Left lung (tissue), 10 donors: ENCODE measurements around the gene LNX2. TPM values are rescaled to one million over a fixed set of nuclear protein-coding genes. Genes with fewer than 3 reads are reported as not detected.
A peak's percentile ranks its signal among the peaks of the same experiment; 100 is the strongest.

Experiments
- ATAC-seq: fragments of 200-7000 bp; cut with Tn5 transposase; one replicate; pipeline ENCODE4 v1.9.1; 2020; ENCODE audit warnings: moderate library complexity
- DNase-seq, 4 donors: peaks; one replicate each; pipeline ENCODE4 v3.0.0-alpha.2; 2013 to 2020
- H3K27ac ChIP-seq, 2 donors: fragments of 200-600 bp; sonication (generic) in 1 of 2; one replicate each; pipeline versions ENCODE4 v1.5.0 to v1.8.0; 2020 to 2021
- H3K27me3 ChIP-seq, 2 donors: fragments of 200-600 bp; sonication (generic) in 1 of 2; one replicate each; pipeline versions ENCODE4 v1.5.0 to v1.8.0; 2020 to 2021
- H3K36me3 ChIP-seq, 2 donors: fragments of 200-600 bp; sonication (generic) in 1 of 2; one replicate each; pipeline versions ENCODE4 v1.5.0 to v1.8.0; 2020 to 2021
- H3K4me1 ChIP-seq, 2 donors: fragments of 200-600 bp; one replicate each; pipeline ENCODE4 v1.8.0; 2021
- H3K4me3 ChIP-seq, 2 donors: fragments of 200-600 bp; sonication (generic) in 1 of 2; one replicate each; pipeline versions ENCODE4 v1.5.0 to v1.8.0; 2020 to 2021; ENCODE audit warnings: mild to moderate bottlenecking in 1 of 2
- H3K9me3 ChIP-seq, 2 donors: fragments of 200-600 bp; sonication (generic) in 1 of 2; one replicate each; pipeline versions ENCODE4 v1.5.0 to v1.8.0; 2020 to 2021
- intact Hi-C, 2 donors: fragments of 100-400 bp; cut with DNase I; formaldehyde crosslinking; loops; one replicate each; pipeline versions ENCODE4 v1.11.2 to v1.14.2; 2022
- polyA plus RNA-seq, 6 donors: library from polyadenylated mRNA; unstranded; fragments of 120-200 nt; gene quantifications; one replicate each; pipeline ENCODE4 v1.2.1, GENCODE V29; 2013; ENCODE audit not compliant: insufficient read length in 6 of 6
- total RNA-seq, 2 donors: library from RNA; stranded (reverse); fragmentation: NEBNext Ultra II Directional; extraction: Animal tissue kit (Norgen Biotek cat#: 25700); gene quantifications; one replicate each; pipeline ENCODE4 v1.2.1, GENCODE V29; 2021
- TF ChIP-seq, protein P1 (sequence below), 2 donors: fragments of 200-600 bp; sonication (generic) in 1 of 2; IDR thresholded peaks; one replicate each; pipeline versions ENCODE4 v1.5.0 to v1.8.0; 2021; ENCODE audit warnings: antibody characterized with exemption in 2 of 2
- donor health status: DM: no; HTN: yes; CAD: no.
- donor health status: DM: no; HTN: no; CAD: no.

Gene LNX2
- total and polyA plus RNA-seq, 8 donors, result 16.0 to 25.9 (median 17.8) TPM

- intact Hi-C loops, result no loop called here
- H3K4me1 ChIP-seq, result no peaks in the 10 kb centered on the region
- no peaks in the 10 kb centered on the region for H3K27me3 ChIP-seq
- H3K9me3 ChIP-seq, result no peaks in the 10 kb centered on the region
- no peak overlapping the region for H3K4me3 ChIP-seq
- H3K36me3 ChIP-seq, result peaks cover 0 to 20% of the 10 kb centered on the region in 2 donors
- TF ChIP-seq, protein P1, sequence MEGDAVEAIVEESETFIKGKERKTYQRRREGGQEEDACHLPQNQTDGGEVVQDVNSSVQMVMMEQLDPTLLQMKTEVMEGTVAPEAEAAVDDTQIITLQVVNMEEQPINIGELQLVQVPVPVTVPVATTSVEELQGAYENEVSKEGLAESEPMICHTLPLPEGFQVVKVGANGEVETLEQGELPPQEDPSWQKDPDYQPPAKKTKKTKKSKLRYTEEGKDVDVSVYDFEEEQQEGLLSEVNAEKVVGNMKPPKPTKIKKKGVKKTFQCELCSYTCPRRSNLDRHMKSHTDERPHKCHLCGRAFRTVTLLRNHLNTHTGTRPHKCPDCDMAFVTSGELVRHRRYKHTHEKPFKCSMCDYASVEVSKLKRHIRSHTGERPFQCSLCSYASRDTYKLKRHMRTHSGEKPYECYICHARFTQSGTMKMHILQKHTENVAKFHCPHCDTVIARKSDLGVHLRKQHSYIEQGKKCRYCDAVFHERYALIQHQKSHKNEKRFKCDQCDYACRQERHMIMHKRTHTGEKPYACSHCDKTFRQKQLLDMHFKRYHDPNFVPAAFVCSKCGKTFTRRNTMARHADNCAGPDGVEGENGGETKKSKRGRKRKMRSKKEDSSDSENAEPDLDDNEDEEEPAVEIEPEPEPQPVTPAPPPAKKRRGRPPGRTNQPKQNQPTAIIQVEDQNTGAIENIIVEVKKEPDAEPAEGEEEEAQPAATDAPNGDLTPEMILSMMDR (IDR thresholded peaks at IDR 0.05), result no peak
- no peak overlapping the region for H3K27ac ChIP-seq
- no peak for ATAC-seq
- DNase-seq, result no peak
These were observed 60.6 kb downstream of the LNX2 start for GRCh38 chr13:27559719-27560118.

- Histone ChIP-seq H3K4me3 (no peak overlapping the region), H3K4me1 (no peaks in the 10 kb centered on the region), H3K9me3 (no peaks in the 10 kb centered on the region), H3K36me3 (peaks cover 0 to 43% of the 10 kb centered on the region in 2 donors), H3K27ac (no peak overlapping the region), H3K27me3 (no peaks in the 10 kb centered on the region)
- ATAC-seq, result peak; percentile 38
- DNase-seq, result no peak
- intact Hi-C loops, result no loop called here
- TF ChIP-seq, protein P1 (IDR thresholded peaks at IDR 0.05), result no peak
These were observed 64.2 kb downstream of the LNX2 start for GRCh38 chr13:27556109-27556508.

- Histone ChIP-seq H3K4me3 (no peak overlapping the region), H3K9me3 (no peaks in the 10 kb centered on the region), H3K27ac (no peak overlapping the region), H3K4me1 (no peaks in the 10 kb centered on the region), H3K36me3 (peaks cover 0 to 82% of the 10 kb centered on the region in 2 donors), H3K27me3 (no peaks in the 10 kb centered on the region)
- TF ChIP-seq, protein P1 (IDR thresholded peaks at IDR 0.05), result no peak
- ATAC-seq (no peak), DNase-seq (no peak)
- intact Hi-C loops, result no loop called here
These were observed 68.8 kb downstream of the LNX2 start for GRCh38 chr13:27551562-27551961.

- TF ChIP-seq, protein P1 (IDR thresholded peaks at IDR 0.05), result no peak
- no peak overlapping the region for H3K4me3 ChIP-seq
- no peaks in the 10 kb centered on the region for H3K9me3 ChIP-seq
- peaks cover 0 to 72% of the 10 kb centered on the region in 2 donors for H3K36me3 ChIP-seq
- DNase-seq (no peak), ATAC-seq (no peak)
- H3K4me1 ChIP-seq, result no peaks in the 10 kb centered on the region
- no peaks in the 10 kb centered on the region for H3K27me3 ChIP-seq
- H3K27ac ChIP-seq, result no peak overlapping the region
- intact Hi-C loops, result no loop called here
These were observed 70.8 kb downstream of the LNX2 start for GRCh38 chr13:27549406-27549981.

GRCh38 chr13:27542220-27542619 is 78.1 kb downstream of the LNX2 start:
- Histone ChIP-seq H3K4me1 (no peaks in the 10 kb centered on the region), H3K9me3 (no peaks in the 10 kb centered on the region), H3K4me3 (no peak overlapping the region), H3K27ac (no peak overlapping the region), H3K36me3 (peaks cover 0 to 10% of the 10 kb centered on the region in 2 donors), H3K27me3 (no peaks in the 10 kb centered on the region)
- DNase-seq (no peak), ATAC-seq (no peak)
- intact Hi-C loops, result no loop called here
- TF ChIP-seq, protein P1 (IDR thresholded peaks at IDR 0.05), result no peak
